Measurements from ENCODE around the gene ZNF683.

DNA sequence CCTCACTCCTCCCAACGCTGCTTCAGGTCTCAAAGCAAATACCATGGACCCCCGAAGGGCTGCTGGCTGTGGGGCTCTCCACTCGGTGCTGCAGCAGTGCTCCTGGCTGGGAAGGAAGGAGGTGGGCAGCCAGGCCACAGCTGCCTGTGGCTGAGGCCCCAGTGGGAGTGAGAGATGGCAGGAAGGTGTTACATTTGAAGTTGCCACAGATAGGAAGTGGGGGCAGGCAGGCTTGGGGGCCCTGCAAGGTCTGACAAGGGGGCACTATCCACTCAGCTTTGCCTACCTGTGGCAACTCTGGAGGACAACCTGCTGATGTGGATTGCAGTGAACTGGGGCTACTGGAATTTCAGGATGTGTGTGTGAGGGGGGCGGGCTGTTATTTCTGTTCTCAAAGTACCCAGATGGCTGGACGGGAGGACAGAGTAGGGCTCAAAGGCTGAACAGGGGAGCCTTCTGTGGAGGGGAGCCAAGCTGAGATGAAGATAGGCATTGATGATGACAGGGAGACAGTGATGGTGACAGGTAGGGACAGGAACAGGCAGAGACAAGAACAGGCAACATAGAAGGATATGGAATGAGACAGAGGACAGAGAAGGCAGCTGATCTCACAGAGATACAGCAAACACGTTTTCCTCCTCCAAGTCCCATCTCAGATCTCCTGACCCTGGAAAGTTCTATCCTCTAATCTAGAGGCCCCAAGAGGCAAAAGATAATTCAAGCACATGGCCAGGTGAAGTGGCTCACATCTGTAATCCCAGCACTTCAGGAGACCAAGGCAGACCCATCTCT is 1.8 kb downstream of the ZNF683 start:
- TF ChIP-seq, protein P1, sequence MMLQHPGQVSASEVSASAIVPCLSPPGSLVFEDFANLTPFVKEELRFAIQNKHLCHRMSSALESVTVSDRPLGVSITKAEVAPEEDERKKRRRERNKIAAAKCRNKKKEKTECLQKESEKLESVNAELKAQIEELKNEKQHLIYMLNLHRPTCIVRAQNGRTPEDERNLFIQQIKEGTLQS (IDR thresholded peaks at IDR 0.05): no peak
- TF ChIP-seq SP1 (IDR thresholded peaks at IDR 0.05): no peak
- no peak for TF ChIP-seq RAD21 (IDR thresholded peaks at IDR 0.05)

Data from liver (tissue), 2 donors.